Middle frontal gyrus (tissue), 1 donor: Measurements from ENCODE around the gene ST3GAL2.
"Not testable (repeated sequence)": the region's sequence is repeated elsewhere in the genome, so short reads cannot be mapped to it uniquely, and the experiment has no call there.

ENCODE experiments used
- DNase-seq: peaks from one replicate; pipeline ENCODE4 v3.0.0-alpha.2; 2015; ENCODE audit warnings: low spot score; ENCODE audit errors: extremely low spot score

Gene ST3GAL2

GRCh38 chr16:70386289-70386986 lies 52.5 kb downstream of the ST3GAL2 start:
- DNase-seq: not testable (repeated sequence)

GRCh38 chr16:70383421-70383960 lies 55.4 kb downstream of the ST3GAL2 start:
- DNase-seq: no peak

GRCh38 chr16:70381604-70382342 lies 57.1 kb downstream of the ST3GAL2 start:
- DNase-seq: no peak

DNA sequence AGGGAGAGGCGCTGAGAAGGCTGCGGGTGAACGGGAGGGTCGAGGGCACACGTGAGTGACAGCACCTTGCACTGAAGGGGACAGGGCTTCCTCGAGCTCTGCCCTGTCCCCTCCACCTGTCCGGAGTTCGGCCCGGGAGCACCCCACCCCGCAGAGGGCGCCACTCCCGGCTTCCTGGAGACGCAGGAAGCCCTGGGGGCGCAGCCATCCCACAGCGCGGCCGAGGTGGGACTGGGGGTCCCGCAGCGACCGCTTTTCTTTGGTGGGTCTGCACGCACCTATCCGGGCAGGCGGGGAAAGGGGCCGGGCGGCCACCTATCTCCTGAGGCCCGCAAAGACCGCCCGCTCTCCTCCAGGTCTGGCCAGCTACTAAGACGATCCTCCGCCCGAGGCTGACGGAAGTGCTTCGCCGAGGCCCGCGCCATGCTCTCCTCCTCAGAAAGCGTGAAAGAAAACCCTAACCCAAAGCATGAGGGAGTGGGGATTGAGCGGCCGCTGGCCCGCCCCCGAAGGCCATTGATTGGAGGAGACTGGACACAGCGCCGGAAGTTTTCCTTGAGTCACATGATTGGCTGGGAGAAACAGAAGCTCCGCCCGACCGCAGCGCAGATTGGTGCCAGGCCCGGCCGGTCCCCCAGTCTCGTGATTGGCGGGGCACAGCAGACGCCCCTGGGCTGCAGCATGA lies 57.8 kb downstream of the ST3GAL2 start:
- DNase-seq: peak; percentile 98

DNA sequence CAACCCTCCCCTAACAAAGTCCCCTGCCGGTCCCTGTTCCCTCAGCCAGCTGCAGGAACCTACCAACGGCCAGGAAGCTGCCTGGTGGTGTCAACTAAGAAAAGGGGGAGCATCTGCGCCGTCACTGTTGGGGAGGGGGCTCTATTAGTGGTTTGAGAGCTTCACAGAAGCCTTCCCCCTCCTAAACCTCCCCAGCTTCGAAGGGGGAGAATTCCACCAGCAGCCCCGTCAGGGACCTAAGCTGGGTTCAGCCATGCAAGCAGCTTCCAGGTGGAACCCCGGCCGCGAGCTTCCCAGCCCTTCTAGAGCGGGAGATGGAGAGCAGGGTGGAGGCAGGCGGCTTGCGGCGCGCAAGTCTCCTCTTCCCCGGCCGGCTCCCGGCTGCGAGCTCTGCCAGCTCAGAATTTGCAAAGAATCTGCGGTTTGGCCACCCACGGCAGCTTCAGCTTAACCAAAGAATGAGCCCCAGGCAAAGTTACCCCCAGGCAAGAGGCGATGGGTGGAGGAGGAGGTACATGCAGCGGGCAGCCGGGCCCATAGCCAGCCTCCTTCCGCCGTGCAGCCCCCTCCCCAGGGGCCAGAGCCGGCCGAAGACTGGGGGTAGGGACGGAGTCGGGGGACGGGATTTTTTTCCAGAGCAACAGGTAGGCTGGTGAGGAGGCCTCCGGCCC lies 58.5 kb downstream of the ST3GAL2 start:
- DNase-seq: no peak

DNA sequence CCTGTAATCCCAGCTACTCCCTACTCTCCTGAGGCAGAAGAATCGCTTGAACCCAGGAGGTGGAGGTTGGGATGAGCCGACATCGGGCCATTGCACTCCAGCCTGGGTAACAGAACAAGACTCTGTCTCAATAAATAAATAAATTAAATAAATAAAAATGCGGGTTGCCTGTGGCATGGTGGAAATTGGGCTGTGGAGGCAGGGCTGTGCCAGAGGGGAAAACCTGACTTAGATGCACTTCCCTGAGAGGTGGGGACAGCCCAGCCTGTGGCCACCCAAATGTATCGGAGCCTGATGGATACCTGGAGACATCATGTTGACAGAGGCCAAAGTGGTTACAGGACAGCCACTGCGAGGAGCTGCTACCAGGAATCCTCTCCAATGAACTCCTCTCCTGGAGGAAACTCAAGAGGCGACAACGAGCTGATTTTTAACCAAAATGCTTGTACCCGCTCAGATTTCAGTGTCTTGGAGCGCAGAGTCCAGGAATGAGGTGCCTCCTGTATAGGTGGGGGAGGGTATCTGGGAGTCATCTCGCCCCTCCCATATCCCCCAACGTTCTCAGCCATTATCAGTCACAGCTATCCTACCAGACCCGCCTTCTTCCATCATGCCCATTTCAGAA lies 59.9 kb downstream of the ST3GAL2 start:
- DNase-seq: no peak

GRCh38 chr16:70377782-70378181 lies 61.1 kb downstream of the ST3GAL2 start:
- no peak for DNase-seq

- DNase-seq: peak; percentile 55
Observed at GRCh38 chr16:70375636-70376611, 63.0 kb downstream of the ST3GAL2 start.

DNA sequence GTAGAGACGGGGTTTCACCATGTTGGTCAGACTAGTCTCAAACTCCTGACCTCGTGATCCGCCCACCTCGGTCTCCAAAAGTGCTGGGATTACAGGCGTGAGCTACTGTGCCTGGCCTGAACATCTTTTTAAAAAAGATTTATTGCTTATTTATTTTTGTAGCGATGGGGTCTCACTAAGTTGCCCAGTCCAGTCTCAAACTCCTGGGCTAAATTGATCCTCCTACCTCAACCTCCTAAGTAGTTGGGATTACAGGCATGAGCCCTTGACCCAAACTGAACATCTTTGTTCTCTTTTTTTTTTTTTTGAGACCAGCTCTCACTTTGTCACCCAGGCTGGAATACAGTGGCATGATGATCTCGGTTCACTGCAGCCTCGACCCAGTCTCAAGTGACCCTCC lies 64.7 kb downstream of the ST3GAL2 start:
- DNase-seq: no peak

- DNase-seq: no peak
Observed at GRCh38 chr16:70372921-70373728, 65.8 kb downstream of the ST3GAL2 start.

GRCh38 chr16:70370924-70371323 lies 68.0 kb downstream of the ST3GAL2 start:
- no peak for DNase-seq

- DNase-seq: not testable (repeated sequence)
Observed at GRCh38 chr16:70370145-70370544, 68.8 kb downstream of the ST3GAL2 start.

- no peak for DNase-seq
Observed at GRCh38 chr16:70364399-70364798, 74.5 kb downstream of the ST3GAL2 start.

DNA sequence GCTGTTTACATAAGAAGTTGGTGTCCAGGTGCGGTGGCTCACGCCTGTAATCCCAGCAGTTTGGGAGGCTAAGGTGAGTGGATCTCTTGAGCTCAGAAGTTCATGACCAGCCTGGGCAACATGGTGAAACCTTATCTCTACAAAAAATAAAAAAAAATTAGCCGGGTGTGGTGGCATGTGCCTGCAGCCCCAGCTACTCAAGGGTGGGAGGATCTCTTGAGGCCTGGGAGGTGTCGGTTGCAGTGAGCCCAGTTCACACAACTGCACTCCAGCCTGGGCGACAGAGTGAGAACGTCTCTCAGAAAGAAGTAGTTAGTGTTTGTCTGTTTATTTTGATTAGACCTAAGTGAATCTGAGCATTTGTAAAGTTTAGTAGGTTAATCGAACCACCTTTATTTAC lies 79.3 kb downstream of the ST3GAL2 start:
- no peak for DNase-seq

- no peak for DNase-seq
Observed at GRCh38 chr16:70349783-70350182, 89.1 kb downstream of the ST3GAL2 start.

DNA sequence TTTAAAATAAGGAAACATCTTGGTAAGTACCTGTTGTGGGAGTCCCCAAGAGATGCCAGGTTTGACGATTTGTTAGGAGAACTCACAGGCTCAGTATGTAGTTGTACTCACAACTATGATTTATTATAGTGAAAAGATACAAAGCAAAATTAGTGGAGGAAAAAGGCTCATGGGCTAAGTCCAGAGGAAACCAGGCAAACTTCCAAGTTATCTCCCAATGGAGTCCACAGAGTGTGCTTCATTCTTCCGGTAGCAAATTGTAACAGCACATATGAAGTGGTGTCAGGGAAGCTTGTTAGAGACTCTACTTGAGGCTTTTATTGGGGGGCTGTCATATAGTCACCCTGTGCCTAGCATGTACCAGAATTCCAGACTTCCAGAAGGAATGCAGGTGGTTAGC lies 89.9 kb downstream of the ST3GAL2 start:
- no peak for DNase-seq

- DNase-seq: no peak
Observed at GRCh38 chr16:70345840-70346239, 93.1 kb downstream of the ST3GAL2 start.

DNA sequence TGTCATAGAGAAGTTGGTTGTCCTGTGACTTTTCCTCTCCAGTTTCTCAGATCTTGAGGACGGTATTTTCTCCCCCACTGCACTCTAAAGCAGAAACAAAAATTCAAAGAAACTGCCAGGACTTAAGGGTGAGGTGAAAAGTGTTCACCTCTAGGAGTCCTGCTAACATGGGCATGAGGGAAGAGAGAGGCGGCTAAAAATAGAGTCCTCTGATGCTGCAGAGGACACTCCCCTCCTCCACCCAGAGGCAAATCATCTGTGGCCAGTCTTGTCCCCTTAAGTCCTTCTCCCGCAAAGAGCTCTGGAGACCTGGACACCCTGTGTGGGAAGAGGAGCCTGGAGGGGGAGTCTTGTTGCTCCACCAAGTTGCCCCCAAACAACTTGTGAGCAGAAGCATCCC lies 96.9 kb downstream of the ST3GAL2 start:
- DNase-seq: no peak

DNA sequence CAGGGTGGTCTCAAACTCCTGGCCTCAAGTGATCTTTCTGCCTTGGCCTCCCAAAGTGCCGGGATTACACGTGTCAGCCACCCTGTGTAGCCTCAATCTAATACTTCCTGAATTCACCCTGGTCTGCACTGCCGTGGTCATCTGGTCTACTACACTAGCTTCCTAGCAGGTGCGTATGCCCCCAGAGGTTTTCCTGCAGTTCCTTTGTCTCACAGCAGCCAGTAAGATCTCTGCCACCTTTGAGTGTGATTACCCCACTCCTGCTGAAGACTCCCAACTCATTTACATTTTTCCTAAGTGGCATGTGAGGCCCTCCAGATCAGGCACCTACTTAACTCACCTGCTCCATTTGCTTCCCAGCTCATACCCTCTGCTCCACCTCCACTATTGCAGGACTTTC lies 97.3 kb downstream of the ST3GAL2 start:
- DNase-seq: no peak
